HepG2 (cell line): ENCODE measurements around the gene SIK3. TPM values are rescaled to one million over a fixed set of nuclear protein-coding genes. Genes with fewer than 3 reads are reported as not detected.

Source experiments
- ARNT ChIP-seq: fragments of 450-650 bp; IDR thresholded peaks from 2 replicates; pipeline ENCODE4 v1.6.1; 2017
- ATF1 ChIP-seq: IDR thresholded peaks from 2 replicates; pipeline ENCODE4 v1.6.1; 2016; ENCODE audit warnings: mild to moderate bottlenecking, control low read depth
- GFI1 ChIP-seq: sonication (generic); formaldehyde crosslinking; IDR thresholded peaks from 2 replicates; pipeline ENCODE4 v1.5.0; 2020; ENCODE audit warnings: missing genetic modification reagents, mild to moderate bottlenecking, borderline replicate concordance
- HMG20A ChIP-seq: IDR thresholded peaks from 2 replicates; pipeline ENCODE4 v1.6.1; 2016; ENCODE audit warnings: borderline replicate concordance
- KMT2B ChIP-seq: IDR thresholded peaks from 2 replicates; pipeline ENCODE4 v1.6.1; 2016; ENCODE audit warnings: missing genetic modification reagents, missing compliant biosample characterization
- PAF1 ChIP-seq: IDR thresholded peaks from 2 replicates; pipeline ENCODE4 v1.6.1; 2016; ENCODE audit warnings: missing genetic modification reagents, missing compliant biosample characterization
- PPARG ChIP-seq: conservative IDR thresholded peaks from 2 replicates; pipeline ENCODE4 v1.6.1; 2016; ENCODE audit warnings: missing biosample characterization, missing genetic modification reagents
- RFXAP ChIP-seq: sonication (generic); formaldehyde crosslinking; IDR thresholded peaks from 2 replicates; pipeline ENCODE4 v1.4.0; 2020; ENCODE audit warnings: missing genetic modification reagents, borderline replicate concordance
- SNAI1 ChIP-seq: sonication (generic); formaldehyde crosslinking; IDR thresholded peaks from 2 replicates; pipeline ENCODE4 v1.5.0; 2020; ENCODE audit warnings: mild to moderate bottlenecking, missing genetic modification reagents, borderline replicate concordance
- ZMYM3 ChIP-seq: sonication (generic); formaldehyde crosslinking; IDR thresholded peaks from 2 replicates; pipeline ENCODE4 v1.5.1; 2020; ENCODE audit warnings: mild to moderate bottlenecking, missing genetic modification reagents
- ZNF20 ChIP-seq: sonication (generic); formaldehyde crosslinking; IDR thresholded peaks from 2 replicates; pipeline ENCODE4 v1.4.0; 2020; ENCODE audit warnings: mild to moderate bottlenecking, moderate library complexity, missing genetic modification reagents
- ZNF205 ChIP-seq: IDR thresholded peaks from 2 replicates; pipeline ENCODE4 v1.6.1; 2018; ENCODE audit warnings: missing biosample characterization, missing genetic modification reagents
- ZNF234 ChIP-seq: sonication (generic); formaldehyde crosslinking; conservative IDR thresholded peaks from 2 replicates; pipeline ENCODE4 v1.5.1; 2020; ENCODE audit warnings: mild to moderate bottlenecking, missing genetic modification reagents
- ZNF547 ChIP-seq: sonication (generic); formaldehyde crosslinking; IDR thresholded peaks from 2 replicates; pipeline ENCODE4 v1.5.1; 2020; ENCODE audit warnings: mild to moderate bottlenecking, missing genetic modification reagents
- ZNF562 ChIP-seq: sonication (generic); formaldehyde crosslinking; IDR thresholded peaks from 2 replicates; pipeline ENCODE4 v1.8.0; 2022; ENCODE audit warnings: missing genetic modification reagents, borderline replicate concordance
- ZNF569 ChIP-seq: sonication (generic); formaldehyde crosslinking; IDR thresholded peaks from 2 replicates; pipeline ENCODE4 v1.5.0; 2020; ENCODE audit warnings: mild to moderate bottlenecking, missing genetic modification reagents, moderate library complexity, borderline replicate concordance
- ZNF891 ChIP-seq: sonication (generic); formaldehyde crosslinking; IDR thresholded peaks from 2 replicates; pipeline ENCODE4 v1.5.0; 2020; ENCODE audit warnings: mild to moderate bottlenecking, missing genetic modification reagents
- polyA plus RNA-seq, 8 experiments: library from polyadenylated mRNA; depleted of rRNA in 3 of 8; stranded (reverse) in 7 of 8; unstranded in 1 of 8; fragments of >200 nt; fragmentation: Illumina TruSeq in 4 of 8; extraction: Trizol in 4 of 8; gene quantifications; 2 replicates each; pipeline versions ENCODE4 v1.2.1 to v1.2.3, GENCODE V29; 2011 to 2016; ENCODE audit warnings: low read depth in 4 of 8, missing spikeins in 1 of 8, mixed read lengths in 1 of 8; ENCODE audit not compliant: insufficient read depth in 1 of 8
- total RNA-seq, 5 experiments: library from RNA; depleted of rRNA; stranded (reverse); fragments of >200 nt; fragmentation: Illumina TruSeq; extraction: Trizol; gene quantifications; 2 replicates each; pipeline ENCODE4 v1.2.3, GENCODE V29; 2016; ENCODE audit warnings: low read depth in 1 of 5
- TF ChIP-seq, protein P1 (sequence below): sonication (generic); formaldehyde crosslinking; IDR thresholded peaks from 2 replicates; pipeline ENCODE4 v1.5.0; 2020; ENCODE audit warnings: mild to moderate bottlenecking, missing genetic modification reagents
- TF ChIP-seq, protein P2 (sequence below): sonication (generic); formaldehyde crosslinking; IDR thresholded peaks from 2 replicates; pipeline ENCODE4 v1.4.0; 2020; ENCODE audit warnings: mild to moderate bottlenecking, missing genetic modification reagents
- TF ChIP-seq, protein P3 (sequence below): sonication (generic); formaldehyde crosslinking; IDR thresholded peaks from 2 replicates; pipeline ENCODE4 v1.5.1; 2020; ENCODE audit warnings: mild to moderate bottlenecking, moderate library complexity, missing genetic modification reagents
- TF ChIP-seq, protein P4 (sequence below): sonication (generic); formaldehyde crosslinking; IDR thresholded peaks from 2 replicates; pipeline ENCODE4 v1.5.0; 2020; ENCODE audit warnings: missing genetic modification reagents

SIK3 gene
- total and polyA plus RNA-seq, 2 of the 13 experiments (the other 11 are each of a cell fraction or from before 2014, with no cell fraction given): 5.7 to 9.8 TPM

DNA sequence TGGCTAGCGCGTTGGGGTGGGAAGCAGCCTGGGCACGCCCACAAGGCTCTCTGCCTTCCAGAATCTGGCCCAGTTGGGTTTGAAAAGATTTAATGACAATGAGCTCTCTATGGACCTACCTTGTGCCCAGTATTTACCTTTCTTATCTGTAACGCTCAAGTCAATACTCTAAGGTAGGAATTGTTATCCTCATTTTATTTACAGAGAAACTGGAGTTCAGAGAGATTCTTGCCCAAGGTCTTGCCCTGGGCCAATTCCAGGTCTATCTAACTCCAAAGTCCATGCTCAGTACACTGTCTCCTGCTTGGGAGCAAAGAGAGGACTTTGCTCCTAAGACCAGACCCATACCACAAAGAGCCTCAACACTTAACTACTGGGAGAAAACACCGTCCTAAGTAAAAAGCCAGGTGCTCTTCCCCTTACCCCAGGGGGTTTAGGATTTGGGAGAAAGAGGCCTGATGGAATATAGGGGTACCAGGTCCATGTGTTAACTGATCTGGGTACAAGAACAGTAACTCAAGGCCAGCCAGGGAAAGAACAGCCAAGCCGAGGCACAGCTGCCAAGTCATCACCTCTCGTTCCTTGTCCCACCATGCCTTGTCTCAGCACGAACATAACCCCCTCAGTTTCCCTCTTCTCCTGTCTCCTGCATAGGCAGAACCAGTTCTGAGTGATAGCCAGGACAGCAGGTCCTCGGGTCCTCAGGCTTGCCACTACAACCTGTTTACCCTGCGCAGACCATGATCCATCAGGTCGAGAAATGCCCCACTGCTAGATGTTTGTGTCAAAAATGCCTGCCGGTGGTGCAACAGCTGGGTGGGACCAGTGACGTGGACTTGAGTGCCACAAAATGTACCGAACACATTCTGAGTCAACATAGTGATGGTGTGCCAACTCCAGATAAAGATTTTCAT, 289.7 kb downstream of the SIK3 start (continued):
- TF ChIP-seq, protein P1, sequence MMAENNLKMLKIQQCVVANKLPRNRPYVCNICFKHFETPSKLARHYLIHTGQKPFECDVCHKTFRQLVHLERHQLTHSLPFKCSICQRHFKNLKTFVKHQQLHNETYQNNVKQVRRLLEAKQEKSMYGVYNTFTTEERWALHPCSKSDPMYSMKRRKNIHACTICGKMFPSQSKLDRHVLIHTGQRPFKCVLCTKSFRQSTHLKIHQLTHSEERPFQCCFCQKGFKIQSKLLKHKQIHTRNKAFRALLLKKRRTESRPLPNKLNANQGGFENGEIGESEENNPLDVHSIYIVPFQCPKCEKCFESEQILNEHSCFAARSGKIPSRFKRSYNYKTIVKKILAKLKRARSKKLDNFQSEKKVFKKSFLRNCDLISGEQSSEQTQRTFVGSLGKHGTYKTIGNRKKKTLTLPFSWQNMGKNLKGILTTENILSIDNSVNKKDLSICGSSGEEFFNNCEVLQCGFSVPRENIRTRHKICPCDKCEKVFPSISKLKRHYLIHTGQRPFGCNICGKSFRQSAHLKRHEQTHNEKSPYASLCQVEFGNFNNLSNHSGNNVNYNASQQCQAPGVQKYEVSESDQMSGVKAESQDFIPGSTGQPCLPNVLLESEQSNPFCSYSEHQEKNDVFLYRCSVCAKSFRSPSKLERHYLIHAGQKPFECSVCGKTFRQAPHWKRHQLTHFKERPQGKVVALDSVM: peak; percentile 58
- TF ChIP-seq, protein P2, sequence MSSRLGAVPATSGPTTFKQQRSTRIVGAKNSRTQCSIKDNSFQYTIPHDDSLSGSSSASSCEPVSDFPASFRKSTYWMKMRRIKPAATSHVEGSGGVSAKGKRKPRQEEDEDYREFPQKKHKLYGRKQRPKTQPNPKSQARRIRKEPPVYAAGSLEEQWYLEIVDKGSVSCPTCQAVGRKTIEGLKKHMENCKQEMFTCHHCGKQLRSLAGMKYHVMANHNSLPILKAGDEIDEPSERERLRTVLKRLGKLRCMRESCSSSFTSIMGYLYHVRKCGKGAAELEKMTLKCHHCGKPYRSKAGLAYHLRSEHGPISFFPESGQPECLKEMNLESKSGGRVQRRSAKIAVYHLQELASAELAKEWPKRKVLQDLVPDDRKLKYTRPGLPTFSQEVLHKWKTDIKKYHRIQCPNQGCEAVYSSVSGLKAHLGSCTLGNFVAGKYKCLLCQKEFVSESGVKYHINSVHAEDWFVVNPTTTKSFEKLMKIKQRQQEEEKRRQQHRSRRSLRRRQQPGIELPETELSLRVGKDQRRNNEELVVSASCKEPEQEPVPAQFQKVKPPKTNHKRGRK: no peak
- TF ChIP-seq, protein P3, sequence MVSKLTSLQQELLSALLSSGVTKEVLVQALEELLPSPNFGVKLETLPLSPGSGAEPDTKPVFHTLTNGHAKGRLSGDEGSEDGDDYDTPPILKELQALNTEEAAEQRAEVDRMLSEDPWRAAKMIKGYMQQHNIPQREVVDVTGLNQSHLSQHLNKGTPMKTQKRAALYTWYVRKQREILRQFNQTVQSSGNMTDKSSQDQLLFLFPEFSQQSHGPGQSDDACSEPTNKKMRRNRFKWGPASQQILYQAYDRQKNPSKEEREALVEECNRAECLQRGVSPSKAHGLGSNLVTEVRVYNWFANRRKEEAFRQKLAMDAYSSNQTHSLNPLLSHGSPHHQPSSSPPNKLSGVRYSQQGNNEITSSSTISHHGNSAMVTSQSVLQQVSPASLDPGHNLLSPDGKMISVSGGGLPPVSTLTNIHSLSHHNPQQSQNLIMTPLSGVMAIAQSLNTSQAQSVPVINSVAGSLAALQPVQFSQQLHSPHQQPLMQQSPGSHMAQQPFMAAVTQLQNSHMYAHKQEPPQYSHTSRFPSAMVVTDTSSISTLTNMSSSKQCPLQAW (CRISPR knock-in tag): no peak
- TF ChIP-seq ZNF562 (no peak), ZNF891 (CRISPR knock-in tag) (no peak), ZMYM3 (CRISPR knock-in tag) (no peak), SNAI1 (CRISPR knock-in tag) (0 out of 2 replicates have a peak, but pooled peaks have one; percentile 52), ZNF205 (peak; percentile 75), ZNF20 (CRISPR knock-in tag) (no peak), ARNT (no peak), HMG20A (peak; percentile 98), KMT2B (CRISPR knock-in tag) (peak; percentile 40; the same call in 1 of the 2 replicates), ATF1 (CRISPR knock-in tag) (peak; percentile 83), PPARG (CRISPR knock-in tag) (peak; percentile 92), ZNF547 (CRISPR knock-in tag) (no peak), ZNF234 (CRISPR knock-in tag) (no peak), ZNF569 (CRISPR knock-in tag) (no peak), GFI1 (CRISPR knock-in tag) (peak; percentile 94), PAF1 (CRISPR knock-in tag) (no peak), RFXAP (no peak; the same call in none of the 2 replicates)
- TF ChIP-seq, protein P4, sequence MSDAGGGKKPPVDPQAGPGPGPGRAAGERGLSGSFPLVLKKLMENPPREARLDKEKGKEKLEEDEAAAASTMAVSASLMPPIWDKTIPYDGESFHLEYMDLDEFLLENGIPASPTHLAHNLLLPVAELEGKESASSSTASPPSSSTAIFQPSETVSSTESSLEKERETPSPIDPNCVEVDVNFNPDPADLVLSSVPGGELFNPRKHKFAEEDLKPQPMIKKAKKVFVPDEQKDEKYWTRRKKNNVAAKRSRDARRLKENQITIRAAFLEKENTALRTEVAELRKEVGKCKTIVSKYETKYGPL (CRISPR knock-in tag): no peak
